PC-3 (cell line): ENCODE data around the gene RAB9B.

Source experiments
- CTCF ChIP-seq: fragments of 300-600 bp; sonication (generic); conservative IDR thresholded peaks from 2 replicates; pipeline ENCODE4 v1.5.1; 2017; ENCODE audit warnings: antibody characterized with exemption, low read depth, mild to moderate bottlenecking, low read length
- EZH2 ChIP-seq: fragments of 300-600 bp; sonication (generic); IDR thresholded peaks from one replicate; pipeline ENCODE4 v1.6.1; 2017; ENCODE audit warnings: antibody characterized with exemption, mild to moderate bottlenecking, low read length; ENCODE audit not compliant: unreplicated experiment

DNA sequence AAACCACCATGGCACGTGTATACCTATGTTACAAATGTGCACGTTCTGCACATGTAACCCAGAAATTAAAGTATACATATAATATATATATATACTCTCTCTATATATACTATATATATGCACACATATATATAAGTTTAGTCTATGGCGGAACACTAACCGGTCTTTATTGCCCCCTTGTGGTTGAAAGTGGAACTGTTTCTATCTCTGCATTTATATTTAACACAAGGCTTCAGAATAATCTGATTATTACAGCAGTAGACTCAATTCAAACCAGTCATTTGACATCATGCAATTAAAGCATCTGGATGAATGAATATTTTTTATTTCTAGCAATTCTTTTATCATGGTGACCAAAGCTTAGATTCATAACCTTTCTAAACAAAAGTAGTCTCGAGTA is 14.6 kb downstream of the RAB9B start:
- TF ChIP-seq CTCF (peak; percentile 56), EZH2 (no peak)
